Cardiac fibroblast (primary cell): ENCODE results near the gene HYCC1.
"Not testable (repeated sequence)": the region's sequence is repeated elsewhere in the genome, so short reads cannot be mapped to it uniquely, and the experiment has no call there.

Experiments used
- DNase-seq, 2 donors: peaks; one replicate each; pipeline versions ENCODE4 v3.0.0 to v3.0.0-alpha.2; 2010; ENCODE audit warnings: low read depth in 2 of 2
- H3K4me3 ChIP-seq, 2 donors: replicated peaks in 1 of 2; 1 replicate in 1 of 2; 2 replicates in 1 of 2; pipeline ENCODE4 v1.5.1; 2011; ENCODE audit warnings: low read depth in 2 of 2, low read length in 2 of 2, mild to moderate bottlenecking in 2 of 2, moderate library complexity in 1 of 2
- TF ChIP-seq, protein P1 (sequence below): IDR thresholded peaks from one replicate; pipeline ENCODE4 v1.5.1; 2011; ENCODE audit warnings: low read depth, mild to moderate bottlenecking, low read length, inconsistent platforms

HYCC1 gene

GRCh38 chr7:23044581-23044980, 30.7 kb upstream of the HYCC1 start:
- no peak for DNase-seq
- TF ChIP-seq, protein P1, sequence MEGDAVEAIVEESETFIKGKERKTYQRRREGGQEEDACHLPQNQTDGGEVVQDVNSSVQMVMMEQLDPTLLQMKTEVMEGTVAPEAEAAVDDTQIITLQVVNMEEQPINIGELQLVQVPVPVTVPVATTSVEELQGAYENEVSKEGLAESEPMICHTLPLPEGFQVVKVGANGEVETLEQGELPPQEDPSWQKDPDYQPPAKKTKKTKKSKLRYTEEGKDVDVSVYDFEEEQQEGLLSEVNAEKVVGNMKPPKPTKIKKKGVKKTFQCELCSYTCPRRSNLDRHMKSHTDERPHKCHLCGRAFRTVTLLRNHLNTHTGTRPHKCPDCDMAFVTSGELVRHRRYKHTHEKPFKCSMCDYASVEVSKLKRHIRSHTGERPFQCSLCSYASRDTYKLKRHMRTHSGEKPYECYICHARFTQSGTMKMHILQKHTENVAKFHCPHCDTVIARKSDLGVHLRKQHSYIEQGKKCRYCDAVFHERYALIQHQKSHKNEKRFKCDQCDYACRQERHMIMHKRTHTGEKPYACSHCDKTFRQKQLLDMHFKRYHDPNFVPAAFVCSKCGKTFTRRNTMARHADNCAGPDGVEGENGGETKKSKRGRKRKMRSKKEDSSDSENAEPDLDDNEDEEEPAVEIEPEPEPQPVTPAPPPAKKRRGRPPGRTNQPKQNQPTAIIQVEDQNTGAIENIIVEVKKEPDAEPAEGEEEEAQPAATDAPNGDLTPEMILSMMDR = no peak
- H3K4me3 ChIP-seq = no peak overlapping the region

DNA sequence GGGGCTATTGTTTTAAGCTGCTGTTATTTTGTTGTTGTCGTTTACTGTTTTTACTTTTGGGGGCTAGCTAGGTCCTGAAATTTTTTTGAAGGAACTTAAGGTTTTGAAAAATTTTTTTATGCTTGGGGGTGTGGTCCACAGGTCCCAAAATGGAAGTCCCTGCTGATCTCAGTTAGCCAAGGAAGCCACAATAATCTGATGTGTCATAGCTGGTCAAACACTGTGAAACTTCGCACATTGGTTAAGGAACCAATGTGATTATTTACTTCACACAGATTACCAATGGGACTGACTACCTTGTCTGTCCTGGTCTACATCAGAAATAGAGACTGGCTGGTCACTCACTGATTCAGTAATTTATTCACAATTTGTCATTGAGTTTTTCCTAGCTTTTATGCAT, 29.5 kb upstream of the HYCC1 start:
- TF ChIP-seq, protein P1 = no peak
- H3K4me3 ChIP-seq = no peak overlapping the region
- DNase-seq = peak in 1 of 2 donors; percentile 14

DNA sequence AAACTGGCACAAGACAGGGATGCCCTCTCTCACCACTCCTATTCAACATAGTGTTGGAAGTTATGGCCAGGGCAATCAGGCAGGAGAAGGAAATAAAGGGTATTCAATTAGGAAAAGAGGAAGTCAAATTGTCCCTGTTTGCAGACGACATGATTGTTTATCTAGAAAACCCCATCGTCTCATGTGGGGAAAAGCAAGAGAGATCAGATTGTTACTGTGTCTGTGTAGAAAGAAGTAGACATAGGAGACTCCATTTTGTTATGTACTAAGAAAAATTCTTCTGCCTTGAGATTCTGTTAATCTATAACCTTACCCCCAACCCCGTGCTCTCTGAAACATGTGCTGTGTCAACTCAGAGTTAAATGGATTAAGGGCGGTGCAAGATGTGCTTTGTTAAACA, 25.7 kb upstream of the HYCC1 start:
- not testable (repeated sequence) for H3K4me3 ChIP-seq, DNase-seq

DNA sequence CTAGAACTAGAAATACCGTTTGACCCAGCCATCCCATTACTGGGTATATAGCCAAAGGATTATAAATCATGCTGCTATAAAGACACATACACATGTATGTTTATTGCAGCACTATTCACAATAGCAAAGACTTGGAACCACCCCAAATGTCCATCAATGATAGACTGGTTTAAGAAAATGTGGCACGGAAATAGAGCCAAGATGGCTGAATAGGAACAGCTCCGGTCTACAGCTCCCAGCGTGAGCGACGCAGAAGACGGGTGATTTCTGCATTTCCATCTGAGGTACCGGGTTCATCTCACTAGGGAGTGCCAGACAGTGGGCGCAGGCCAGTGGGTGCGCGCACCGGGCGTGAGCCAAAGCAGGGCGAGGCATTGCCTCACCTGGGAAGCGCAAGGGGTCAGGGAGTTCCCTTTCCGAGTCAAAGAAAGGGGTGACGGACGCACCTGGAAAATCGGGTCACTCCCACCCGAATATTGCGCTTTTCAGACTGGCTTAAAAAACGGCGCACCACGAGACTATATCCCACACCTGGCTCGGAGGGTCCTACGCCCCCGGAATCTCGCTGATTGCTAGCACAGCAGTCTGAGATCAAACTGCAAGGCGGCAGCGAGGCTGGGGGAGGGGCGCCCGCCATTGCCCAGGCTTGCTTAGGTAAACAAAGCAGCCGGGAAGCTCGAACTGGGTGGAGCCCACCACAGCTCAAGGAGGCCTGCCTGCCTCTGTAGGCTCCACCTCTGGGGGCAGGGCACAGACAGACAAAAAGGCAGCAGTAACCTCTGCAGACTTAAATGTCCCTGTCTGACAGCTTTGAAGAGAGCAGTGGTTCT, 21.8 kb upstream of the HYCC1 start:
- not testable (repeated sequence) for DNase-seq, H3K4me3 ChIP-seq

- TF ChIP-seq, protein P1 = no peak
- H3K4me3 ChIP-seq = no peak overlapping the region
- no peak for DNase-seq
Measured at GRCh38 chr7:23027261-23027660, 13.3 kb upstream of the HYCC1 start.

GRCh38 chr7:23026164-23026563, 12.2 kb upstream of the HYCC1 start:
- DNase-seq = peak in 1 of 2 donors; percentile 70
- H3K4me3 ChIP-seq = no peak overlapping the region

GRCh38 chr7:23024454-23024853, 10.5 kb upstream of the HYCC1 start:
- TF ChIP-seq, protein P1 = no peak
- no peak for DNase-seq
- H3K4me3 ChIP-seq = no peak overlapping the region

More at GRCh38 chr7:23026164-23026563, 12.2 kb upstream of the HYCC1 start:
- TF ChIP-seq, protein P1 = no peak

- no peak overlapping the region for H3K4me3 ChIP-seq
- TF ChIP-seq, protein P1 = no peak
- DNase-seq = no peak
Measured at GRCh38 chr7:23022851-23023250, 8.9 kb upstream of the HYCC1 start.
